Heart left ventricle (tissue), 16 donors: ENCODE results near the gene LPP. TPM values are rescaled to one million over a fixed set of nuclear protein-coding genes. Genes with fewer than 3 reads are reported as not detected.

Experiments used
- ATAC-seq, 4 donors: fragments of 200-7000 bp; cut with Tn5 transposase; one replicate each; pipeline ENCODE4 v1.9.1; 2020 to 2022; ENCODE audit warnings: moderate library complexity in 4 of 4, mild to moderate bottlenecking in 3 of 4, moderate number of reproducible peaks in 1 of 4
- DNase-seq, 5 donors: peaks; one replicate each; pipeline ENCODE4 v3.0.0-alpha.2; 2020
- H3K27ac ChIP-seq, 12 donors: fragments of 200-600 bp; sonication (generic) in 4 of 12; one replicate each; pipeline versions ENCODE4 v1.5.0 to v1.8.0; 2016 to 2022; ENCODE audit warnings: mild to moderate bottlenecking in 2 of 12
- H3K27me3 ChIP-seq, 9 donors: fragments of 200-600 bp; sonication (generic) in 2 of 9; one replicate each; pipeline versions ENCODE4 v1.5.1 to v1.8.0; 2016 to 2022; ENCODE audit warnings: mild to moderate bottlenecking in 3 of 9
- H3K36me3 ChIP-seq, 9 donors: fragments of 200-600 bp; sonication (generic) in 2 of 9; one replicate each; pipeline versions ENCODE4 v1.5.0 to v1.8.0; 2018 to 2022; ENCODE audit warnings: mild to moderate bottlenecking in 2 of 9
- H3K4me1 ChIP-seq, 12 donors: fragments of 200-600 bp; sonication (generic) in 4 of 12; one replicate each; pipeline versions ENCODE4 v1.5.0 to v1.8.0; 2016 to 2022; ENCODE audit warnings: mild to moderate bottlenecking in 3 of 12
- H3K4me3 ChIP-seq, 12 donors: fragments of 200-600 bp; sonication (generic) in 4 of 12; one replicate each; pipeline versions ENCODE4 v1.5.0 to v1.8.0; 2017 to 2022; ENCODE audit warnings: mild to moderate bottlenecking in 9 of 12, moderate library complexity in 4 of 12
- H3K9me3 ChIP-seq, 12 donors: fragments of 200-600 bp; sonication (generic) in 4 of 12; one replicate each; pipeline versions ENCODE4 v1.5.0 to v1.8.0; 2016 to 2022; ENCODE audit warnings: mild to moderate bottlenecking in 1 of 12
- CTCF ChIP-seq, 12 donors: fragments of 200-600 bp; sonication (generic) in 4 of 12; IDR thresholded peaks; one replicate each; pipeline versions ENCODE4 v1.5.0 to v1.8.0; 2018 to 2022; ENCODE audit warnings: antibody characterized with exemption in 12 of 12, mild to moderate bottlenecking in 5 of 12
- POLR2A ChIP-seq, 2 donors: fragments of 450-650 bp; IDR thresholded peaks; one replicate each; pipeline ENCODE4 v1.6.1; 2017; ENCODE audit warnings: antibody characterized with exemption in 2 of 2, mild to moderate bottlenecking in 2 of 2, moderate library complexity in 2 of 2
- WGBS, 4 donors: extraction: QIAGEN DNeasy Blood & Tissue Kit in 2 of 4; methylation state at CpG; one replicate each; pipeline versions ENCODE4 v1.1.5 to v1.1.7; 2013 to 2018; 5-methylcytosine and 5-hydroxymethylcytosine counted together
- intact Hi-C, 10 donors: fragments of 100-400 bp; cut with DNase I; formaldehyde crosslinking; loops; one replicate each; pipeline versions ENCODE4 v1.11.1 to v1.14.2; 2022
- polyA plus RNA-seq, 2 donors: library from polyadenylated mRNA; stranded (reverse); fragments of 200-250 nt; gene quantifications; one replicate each; pipeline ENCODE4 v1.2.3, GENCODE V29; 2013
- total RNA-seq, 9 donors: library from RNA; depleted of rRNA in 2 of 9; stranded (reverse); fragments of >200 nt in 2 of 9; fragmentation: NEBNext Ultra II Directional in 3 of 9; extraction: Animal tissue kit (Norgen Biotek cat#: 25700) in 3 of 9; gene quantifications; one replicate each; pipeline versions ENCODE4 v1.1.0 to v1.2.4, GENCODE V29; 2016 to 2023
- donor health status: ischemic (EF 13 %, LVEDD 7.1; RV severe dilation, severe dysfunction).
- donor health status: healthy with polysubstance abuse.
- donor health status: DM: no; HTN: yes; CAD: no.
- donor health status: DM: no; HTN: no; CAD: no.
- donor health status: ischemic (EF 25% LVEDD 6.9; RV normal size, moderate dysfunction).
- donor health status: ischemic (EF 25% LVEDD 5.7; RV mildly dilated, moderate dysfunction).
- donor health status: healthy.
- donor health status: DM: yes; HTN: yes; CAD: no.
- donor health status: ischemic (EF 35%, LVEDD 5.7; RV mildly dilated, moderate dysfunction).
- donor health status: nonischemic (EF 11% LVEDD 7.7; RV severe dilation, severe dysfunction).
- donor health status: DM: yes; HTN: yes; CAD: no.
- donor health status: PGD.
- donor health status: ischemic (EF 29% LVEDD 5.4; RV normal size, mild dysfunction).
- donor health status: nonischemic (EF 23%, LVEDD 6.1; RV moderate dilation, normal function).

LPP gene
- total and polyA plus RNA-seq, 11 donors, result 9.2 to 178 (median 100) TPM

- intact Hi-C loops, result no loop called here
- Histone ChIP-seq H3K4me3 (no peak overlapping the region), H3K9me3 (peaks cover 0 to 10% (median 0%) of the 10 kb centered on the region in 12 donors), H3K27ac (peak overlapping the region in 1 of 12 donors; percentile 13), H3K36me3 (no peaks in the 10 kb centered on the region), H3K4me1 (peaks cover 0 to 26% (median under 1%) of the 10 kb centered on the region in 12 donors), H3K27me3 (no peaks in the 10 kb centered on the region)
- TF ChIP-seq CTCF (IDR thresholded peaks at IDR 0.05) (no peak), POLR2A (IDR thresholded peaks at IDR 0.05) (no peak)
- WGBS, 4 donors, result 85 to 88% (median 85%) methylated on average over 6 of the region's 6 CpGs
- DNase-seq (no peak), ATAC-seq (no peak)
These were observed 155.7 kb downstream of the LPP start for GRCh38 chr3:188309437-188310269.

GRCh38 chr3:188310270-188310710 is 156.3 kb downstream of the LPP start:
- TF ChIP-seq CTCF (IDR thresholded peaks at IDR 0.05) (no peak), POLR2A (IDR thresholded peaks at IDR 0.05) (no peak)
- Histone ChIP-seq H3K4me3 (no peak overlapping the region), H3K27me3 (no peaks in the 10 kb centered on the region), H3K9me3 (peaks cover 0 to 10% (median 0%) of the 10 kb centered on the region in 12 donors), H3K4me1 (peaks cover 0 to 23% (median 0%) of the 10 kb centered on the region in 12 donors), H3K27ac (no peak overlapping the region), H3K36me3 (no peaks in the 10 kb centered on the region)
- intact Hi-C loops, result no loop called here
- ATAC-seq (no peak), DNase-seq (no peak)
- 92 to 97% (median 95%) methylated on average over 2 of the region's 2 CpGs for whole genome bisulfite sequencing, 4 donors

GRCh38 chr3:188315553-188315952 is 161.6 kb downstream of the LPP start:
- Histone ChIP-seq H3K36me3 (no peaks in the 10 kb centered on the region), H3K27me3 (no peaks in the 10 kb centered on the region), H3K9me3 (peaks cover 0 to 10% (median 0%) of the 10 kb centered on the region in 12 donors), H3K4me1 (peaks cover 0 to 38% (median 18%) of the 10 kb centered on the region in 12 donors), H3K27ac (peak overlapping the region in 1 of 12 donors; percentile 52), H3K4me3 (no peak overlapping the region)
- intact Hi-C loops, result no loop called here
- TF ChIP-seq POLR2A (IDR thresholded peaks at IDR 0.05), result no peak
- TF ChIP-seq CTCF (IDR thresholded peaks at IDR 0.05), result no peak
- DNase-seq (no peak), ATAC-seq (no peak)
- 34 to 50% (median 41%) methylated on average over 2 of the region's 2 CpGs for WGBS, 4 donors

- TF ChIP-seq POLR2A (IDR thresholded peaks at IDR 0.05) (no peak), CTCF (IDR thresholded peaks at IDR 0.05) (no peak)
- peaks cover 0 to 44% (median 20%) of the 10 kb centered on the region in 12 donors for H3K4me1 ChIP-seq
- no peaks in the 10 kb centered on the region for H3K27me3 ChIP-seq
- peak in 3 of 4 donors; percentile 11 to 50 (median 24) for ATAC-seq
- 83 to 87% (median 85%) methylated on average over 6 of the region's 6 CpGs for WGBS, 4 donors
- peaks cover 0 to 10% (median 0%) of the 10 kb centered on the region in 12 donors for H3K9me3 ChIP-seq
- no peak for DNase-seq
- peak overlapping the region in 7 of 12 donors; percentile 1 to 52 (median 12) for H3K27ac ChIP-seq
- no peaks in the 10 kb centered on the region for H3K36me3 ChIP-seq
- no peak overlapping the region for H3K4me3 ChIP-seq
- intact Hi-C loops, result no loop called here
These were observed 162.2 kb downstream of the LPP start for GRCh38 chr3:188316021-188316722.
